GM12801 (cell line): ENCODE measurements around the gene NLRP9.

Experiments used
- TF ChIP-seq, protein P1 (sequence below): IDR thresholded peaks from one replicate; pipeline ENCODE4 v1.5.1; 2011; ENCODE audit warnings: control low read depth; ENCODE audit not compliant: insufficient read length; ENCODE audit errors: extremely low read depth

Gene NLRP9

DNA sequence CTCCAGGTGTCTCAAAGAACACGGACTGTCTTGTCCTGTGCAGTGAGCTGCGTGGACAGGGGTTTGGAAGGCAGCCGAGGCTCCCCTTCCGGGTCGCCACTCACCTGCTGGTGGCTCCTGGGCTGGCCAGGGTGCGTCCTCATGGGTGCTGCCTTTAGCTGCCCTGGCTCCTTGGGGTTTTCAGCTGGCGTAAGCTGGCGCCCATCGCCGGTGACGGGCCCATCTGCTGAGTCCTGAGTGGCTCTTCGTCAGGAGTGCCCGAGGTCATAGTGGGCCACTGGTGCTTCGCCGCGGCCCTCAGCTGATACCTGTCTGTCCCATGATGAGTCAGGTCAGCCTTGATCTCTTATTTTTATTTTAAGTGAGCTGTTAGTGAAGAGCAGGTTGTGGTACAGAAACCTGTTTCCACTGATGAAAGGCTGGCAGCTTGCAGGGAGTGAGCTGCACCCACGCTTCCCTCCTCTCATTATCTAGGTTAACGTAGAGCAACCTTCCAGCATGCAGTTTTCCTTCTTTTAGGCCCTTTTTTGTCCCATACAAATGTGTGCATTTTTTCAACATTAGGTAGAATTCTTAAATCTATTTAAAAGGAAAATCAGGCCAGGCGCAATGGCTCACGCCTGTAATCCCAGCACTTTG is 44.7 kb downstream of the NLRP9 start:
- TF ChIP-seq, protein P1, sequence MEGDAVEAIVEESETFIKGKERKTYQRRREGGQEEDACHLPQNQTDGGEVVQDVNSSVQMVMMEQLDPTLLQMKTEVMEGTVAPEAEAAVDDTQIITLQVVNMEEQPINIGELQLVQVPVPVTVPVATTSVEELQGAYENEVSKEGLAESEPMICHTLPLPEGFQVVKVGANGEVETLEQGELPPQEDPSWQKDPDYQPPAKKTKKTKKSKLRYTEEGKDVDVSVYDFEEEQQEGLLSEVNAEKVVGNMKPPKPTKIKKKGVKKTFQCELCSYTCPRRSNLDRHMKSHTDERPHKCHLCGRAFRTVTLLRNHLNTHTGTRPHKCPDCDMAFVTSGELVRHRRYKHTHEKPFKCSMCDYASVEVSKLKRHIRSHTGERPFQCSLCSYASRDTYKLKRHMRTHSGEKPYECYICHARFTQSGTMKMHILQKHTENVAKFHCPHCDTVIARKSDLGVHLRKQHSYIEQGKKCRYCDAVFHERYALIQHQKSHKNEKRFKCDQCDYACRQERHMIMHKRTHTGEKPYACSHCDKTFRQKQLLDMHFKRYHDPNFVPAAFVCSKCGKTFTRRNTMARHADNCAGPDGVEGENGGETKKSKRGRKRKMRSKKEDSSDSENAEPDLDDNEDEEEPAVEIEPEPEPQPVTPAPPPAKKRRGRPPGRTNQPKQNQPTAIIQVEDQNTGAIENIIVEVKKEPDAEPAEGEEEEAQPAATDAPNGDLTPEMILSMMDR: no peak

DNA sequence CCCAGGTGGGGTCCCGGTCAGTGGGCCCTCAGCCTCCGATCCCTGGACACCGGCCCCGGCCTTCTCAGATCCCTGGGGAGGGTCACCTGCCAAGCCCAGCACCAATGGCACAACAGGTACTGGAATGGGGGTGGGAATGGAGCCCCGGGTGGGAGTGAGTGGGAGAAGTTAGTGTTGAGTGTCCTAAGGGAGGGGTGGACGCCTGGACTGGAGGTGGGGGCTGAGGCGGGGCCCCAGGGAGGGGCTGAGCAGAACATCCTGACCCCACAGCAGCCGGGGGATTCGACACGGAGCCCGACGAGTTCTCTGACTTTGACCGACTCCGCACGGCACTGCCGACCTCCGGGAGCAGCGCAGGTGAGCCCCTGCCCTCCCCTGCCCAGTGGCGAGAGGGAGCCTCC is 45.5 kb downstream of the NLRP9 start:
- TF ChIP-seq, protein P1: no peak

DNA sequence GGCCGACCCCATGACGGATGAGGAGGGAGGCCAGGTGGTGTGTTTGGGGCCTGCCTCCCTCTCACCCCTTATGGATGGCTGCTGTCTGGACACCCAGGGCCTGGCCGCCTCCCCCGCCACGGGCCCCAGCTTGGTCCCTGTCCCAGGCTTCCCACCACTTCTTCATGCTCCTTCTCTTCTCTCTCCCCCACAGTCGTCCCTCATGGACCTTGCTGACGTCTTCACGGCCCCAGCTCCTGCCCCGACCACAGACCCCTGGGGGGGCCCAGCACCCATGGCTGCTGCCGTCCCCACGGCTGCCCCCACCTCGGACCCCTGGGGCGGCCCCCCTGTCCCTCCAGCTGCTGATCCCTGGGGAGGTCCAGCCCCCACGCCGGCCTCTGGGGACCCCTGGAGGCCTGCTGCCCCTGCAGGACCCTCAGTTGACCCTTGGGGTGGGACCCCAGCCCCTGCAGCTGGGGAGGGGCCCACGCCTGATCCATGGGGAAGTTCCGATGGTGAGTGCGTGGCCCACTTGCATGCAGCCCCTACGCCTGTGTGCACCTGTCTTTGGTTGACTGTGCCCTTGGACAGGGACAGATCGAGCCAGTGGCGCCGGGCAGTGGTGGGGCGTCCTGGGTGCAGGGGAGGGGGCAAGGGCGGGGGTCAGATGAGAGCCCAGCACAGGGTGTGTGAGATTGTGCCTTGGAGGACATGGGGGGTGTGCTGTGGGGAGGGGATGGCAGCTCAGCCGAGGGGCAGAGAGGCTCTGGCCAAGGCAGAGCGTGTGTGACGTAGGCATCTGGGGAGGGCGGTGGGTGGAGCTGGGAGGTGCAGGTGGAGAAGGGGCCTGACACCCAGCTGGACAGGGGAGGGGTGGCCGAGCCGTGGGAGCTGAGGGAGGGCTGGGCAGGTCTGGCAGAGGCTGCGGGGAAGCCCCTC is 46.4 kb downstream of the NLRP9 start:
- TF ChIP-seq, protein P1: no peak

DNA sequence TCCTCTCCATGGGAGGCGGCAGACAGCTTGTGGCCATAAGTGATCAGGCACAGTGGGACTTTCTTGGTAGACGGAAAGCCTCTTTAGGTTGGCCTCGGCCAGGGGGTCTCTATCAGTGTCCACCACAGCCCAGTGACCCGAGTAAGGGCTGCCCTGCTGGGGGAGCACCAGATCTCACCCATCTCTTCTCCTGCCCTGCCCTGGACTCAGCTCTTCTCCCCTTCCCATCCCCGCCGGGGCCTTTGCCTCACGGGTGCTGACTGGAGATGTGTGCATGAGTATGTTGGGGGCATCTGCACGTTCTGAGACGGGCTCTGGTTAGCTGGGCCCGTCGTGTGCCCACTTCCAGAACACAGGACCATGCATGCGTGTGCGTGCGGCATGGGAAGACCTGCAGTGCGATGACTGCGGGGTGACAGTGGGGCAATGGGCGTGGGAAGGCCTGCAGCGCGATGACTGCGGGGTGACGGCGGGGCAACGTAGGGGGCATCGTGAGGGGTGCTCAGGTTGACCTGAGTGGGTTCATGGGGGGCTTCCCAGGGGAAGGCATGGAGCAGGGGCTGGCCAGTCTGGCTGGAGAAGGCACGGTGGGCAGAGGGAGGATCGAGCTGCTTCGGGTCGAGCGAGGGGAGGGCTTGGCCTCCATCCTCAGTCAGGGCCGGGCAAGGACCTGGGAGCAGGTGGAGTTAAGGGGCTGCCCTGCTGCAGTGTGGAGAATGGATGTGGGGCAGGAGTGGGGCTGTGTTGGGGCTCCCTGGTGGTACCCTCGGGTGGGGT is 47.2 kb downstream of the NLRP9 start:
- TF ChIP-seq, protein P1: no peak

DNA sequence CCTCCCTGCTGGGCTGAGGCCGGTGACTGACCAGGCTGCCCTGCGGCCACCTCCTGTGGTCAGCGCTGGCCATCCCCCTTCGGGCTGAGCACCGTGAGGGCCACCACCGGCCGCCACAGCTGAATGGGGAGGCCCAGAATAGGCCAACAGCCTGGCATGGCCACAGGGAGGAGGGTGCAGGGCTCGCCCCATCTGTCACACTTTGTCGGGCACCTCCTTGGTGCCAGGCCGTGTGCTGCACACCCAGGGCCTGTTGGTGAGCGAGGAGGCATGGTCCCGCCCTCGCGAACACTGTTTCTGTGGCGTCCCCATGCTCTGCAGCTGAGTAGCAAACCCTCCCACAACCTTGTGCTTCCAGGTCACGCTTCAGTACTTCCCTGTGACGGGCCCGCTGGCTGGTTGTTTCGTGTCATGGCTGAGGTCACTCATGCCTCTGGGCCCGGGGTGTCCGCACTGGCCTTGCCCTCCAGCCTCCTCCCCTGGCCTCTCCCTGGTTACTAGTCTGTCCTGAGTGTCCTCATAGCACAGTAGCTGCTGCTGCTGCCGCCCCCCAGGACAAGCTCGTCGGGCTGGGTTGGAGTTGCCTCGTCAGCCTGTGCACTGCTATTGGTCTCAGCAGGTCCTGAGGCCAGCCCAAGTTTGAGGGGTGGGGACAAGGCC is 48.0 kb downstream of the NLRP9 start:
- TF ChIP-seq, protein P1: no peak

DNA sequence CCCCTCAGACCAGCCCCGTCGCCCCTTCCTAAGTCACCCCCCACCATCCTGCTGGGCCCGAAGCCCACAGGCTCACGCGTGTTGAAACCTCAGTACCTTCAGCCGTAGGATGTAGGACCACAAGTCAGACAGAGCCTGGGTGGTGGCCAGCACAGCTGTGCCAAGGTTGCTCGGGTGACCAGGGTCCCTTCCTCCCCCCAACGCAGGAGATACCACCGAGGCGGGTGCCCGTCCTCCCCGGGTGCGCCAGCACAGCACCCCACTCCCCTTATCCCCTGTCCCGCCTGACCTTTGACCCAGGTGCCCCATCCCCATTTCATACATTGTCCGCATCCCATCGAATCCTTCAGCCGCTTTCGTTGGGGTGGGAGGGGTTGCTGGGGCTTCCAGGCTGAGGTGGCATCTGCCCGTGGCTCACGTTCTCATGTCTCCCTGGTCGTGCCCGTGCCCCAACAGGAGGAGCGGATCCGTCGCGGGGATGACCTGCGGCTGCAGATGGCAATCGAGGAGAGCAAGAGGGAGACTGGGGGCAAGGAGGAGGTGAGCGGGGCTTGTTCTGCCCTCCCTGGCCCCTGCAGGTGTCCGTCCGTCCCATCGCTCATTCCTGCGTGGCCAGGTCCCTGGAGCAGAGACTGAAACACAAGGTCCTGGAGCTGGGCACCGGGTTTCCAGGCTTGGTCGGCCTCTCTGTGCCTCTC is 48.6 kb downstream of the NLRP9 start:
- TF ChIP-seq, protein P1: no peak
